Measurements from ENCODE around the gene SCD.
"Not testable (repeated sequence)": the region's sequence is repeated elsewhere in the genome, so short reads cannot be mapped to it uniquely, and the experiment has no call there.

SCD gene

DNA sequence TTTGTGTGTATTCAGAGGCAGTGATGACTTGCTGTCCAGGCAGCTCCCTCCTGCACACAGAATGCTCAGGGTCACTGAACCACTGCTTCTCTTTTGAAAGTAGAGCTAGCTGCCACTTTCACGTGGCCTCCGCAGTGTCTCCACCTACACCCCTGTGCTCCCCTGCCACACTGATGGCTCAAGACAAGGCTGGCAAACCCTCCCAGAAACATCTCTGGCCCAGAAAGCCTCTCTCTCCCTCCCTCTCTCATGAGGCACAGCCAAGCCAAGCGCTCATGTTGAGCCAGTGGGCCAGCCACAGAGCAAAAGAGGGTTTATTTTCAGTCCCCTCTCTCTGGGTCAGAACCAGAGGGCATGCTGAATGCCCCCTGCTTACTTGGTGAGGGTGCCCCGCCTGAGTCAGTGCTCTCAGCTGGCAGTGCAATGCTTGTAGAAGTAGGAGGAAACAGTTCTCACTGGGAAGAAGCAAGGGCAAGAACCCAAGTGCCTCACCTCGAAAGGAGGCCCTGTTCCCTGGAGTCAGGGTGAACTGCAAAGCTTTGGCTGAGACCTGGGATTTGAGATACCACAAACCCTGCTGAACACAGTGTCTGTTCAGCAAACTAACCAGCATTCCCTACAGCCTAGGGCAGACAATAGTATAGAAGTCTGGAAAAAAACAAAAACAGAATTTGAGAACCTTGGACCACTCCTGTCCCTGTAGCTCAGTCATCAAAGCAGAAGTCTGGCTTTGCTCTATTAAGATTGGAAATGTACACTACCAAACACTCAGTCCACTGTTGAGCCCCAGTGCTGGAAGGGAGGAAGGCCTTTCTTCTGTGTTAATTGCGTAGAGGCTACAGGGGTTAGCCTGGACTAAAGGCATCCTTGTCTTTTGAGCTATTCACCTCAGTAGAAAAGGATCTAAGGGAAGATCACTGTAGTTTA lies 15.8 kb downstream of the SCD start:
- DNase-seq: no peak

DNA sequence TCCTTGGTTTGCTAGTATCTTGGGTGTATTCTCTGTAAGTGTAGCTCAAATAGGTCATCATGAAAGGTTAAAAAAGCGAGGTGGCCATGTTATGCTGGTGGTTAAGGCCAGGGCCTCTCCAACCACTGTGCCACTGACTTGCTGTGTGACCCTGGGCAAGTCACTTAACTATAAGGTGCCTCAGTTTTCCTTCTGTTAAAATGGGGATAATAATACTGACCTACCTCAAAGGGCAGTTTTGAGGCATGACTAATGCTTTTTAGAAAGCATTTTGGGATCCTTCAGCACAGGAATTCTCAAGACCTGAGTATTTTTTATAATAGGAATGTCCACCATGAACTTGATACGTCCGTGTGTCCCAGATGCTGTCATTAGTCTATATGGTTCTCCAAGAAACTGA lies 17.1 kb downstream of the SCD start:
- no peak for DNase-seq

DNA sequence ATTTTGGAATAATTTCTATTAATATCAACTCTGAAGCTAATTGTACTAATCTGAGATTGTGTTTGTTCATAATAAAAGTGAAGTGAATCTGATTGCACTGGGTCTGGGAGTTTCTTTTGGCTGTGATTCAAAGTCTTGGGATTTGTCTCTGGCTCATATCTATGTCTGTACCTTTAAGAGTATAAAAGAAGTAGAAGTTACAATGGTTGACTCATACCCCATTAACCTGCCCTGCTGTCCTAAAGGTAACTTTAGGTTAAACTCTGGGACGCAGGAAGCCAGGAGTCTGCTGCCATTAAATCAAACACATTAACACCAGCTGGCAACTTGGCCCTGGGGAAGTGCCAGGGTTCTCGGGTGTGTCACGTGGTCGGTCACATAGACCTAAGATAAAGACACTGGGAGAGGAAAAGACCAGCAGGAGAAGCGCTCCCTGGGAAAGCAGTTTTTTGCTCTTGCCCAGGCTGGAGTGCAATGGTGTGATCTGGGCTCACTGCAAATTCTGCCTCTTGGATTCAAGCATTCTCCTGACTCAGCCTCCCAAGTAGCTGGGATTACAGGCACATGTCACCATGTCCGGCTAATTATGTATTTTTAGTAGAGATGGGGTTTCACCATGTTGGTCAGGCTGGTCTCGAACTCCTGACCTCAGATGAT lies 17.8 kb downstream of the SCD start:
- DNase-seq: no peak

DNA sequence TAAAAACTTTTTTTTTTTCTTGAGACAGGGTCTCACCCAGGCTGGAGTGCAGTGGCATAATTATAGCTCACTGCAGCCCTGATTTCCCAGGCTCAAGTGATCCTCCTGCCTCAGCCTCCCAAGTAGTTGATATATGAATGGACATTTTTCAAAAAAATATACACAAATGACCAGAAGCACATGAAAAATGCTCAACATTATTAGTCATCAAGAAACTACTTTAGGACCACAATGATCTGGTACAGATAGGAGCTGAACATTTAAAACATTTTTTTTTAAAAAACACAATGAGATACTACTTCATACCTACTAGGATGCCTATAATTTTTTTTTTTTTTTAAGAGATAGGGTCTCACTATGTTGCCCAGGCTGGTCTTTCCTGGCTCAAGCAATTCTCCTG lies 21.7 kb downstream of the SCD start:
- no peak for DNase-seq

DNA sequence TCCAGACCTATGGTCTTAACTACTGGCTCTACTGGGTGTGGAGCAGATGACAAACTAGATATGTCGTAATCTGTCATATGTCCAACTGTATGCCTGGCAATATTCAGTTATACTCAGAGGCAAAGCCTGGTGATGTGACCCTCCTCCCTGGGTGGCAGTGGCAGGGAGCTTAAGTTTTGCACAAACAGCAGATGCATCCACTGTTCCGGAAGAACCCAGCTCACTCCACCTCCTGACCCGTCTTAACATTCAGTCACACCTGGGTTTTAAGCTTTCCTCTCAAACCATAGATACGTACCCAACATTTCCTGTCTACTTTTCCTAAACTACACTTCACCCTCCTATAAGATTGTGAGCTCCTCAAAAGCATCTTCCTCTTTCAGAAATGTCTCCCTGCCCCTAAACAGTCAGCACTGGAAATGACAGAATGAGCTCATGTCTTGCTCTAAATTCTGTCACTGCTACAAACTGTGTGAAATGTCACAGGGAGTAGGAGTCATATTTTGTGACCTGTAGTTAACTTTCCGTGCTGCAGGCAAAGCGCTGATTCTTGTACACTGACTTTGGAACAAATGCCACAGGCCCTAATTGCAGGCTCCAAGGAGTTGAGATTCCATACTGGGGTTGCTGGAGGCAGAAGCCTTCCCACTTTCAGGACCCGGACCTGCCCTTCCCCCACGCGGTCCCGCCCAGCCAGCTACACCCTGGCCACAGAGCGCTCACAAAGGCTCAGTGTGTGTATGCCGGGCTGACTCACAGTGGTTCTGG lies 23.9 kb downstream of the SCD start:
- DNase-seq: no peak

GRCh38 chr10:100371482-100372027 lies 24.5 kb downstream of the SCD start:
- DNase-seq: no peak

DNA sequence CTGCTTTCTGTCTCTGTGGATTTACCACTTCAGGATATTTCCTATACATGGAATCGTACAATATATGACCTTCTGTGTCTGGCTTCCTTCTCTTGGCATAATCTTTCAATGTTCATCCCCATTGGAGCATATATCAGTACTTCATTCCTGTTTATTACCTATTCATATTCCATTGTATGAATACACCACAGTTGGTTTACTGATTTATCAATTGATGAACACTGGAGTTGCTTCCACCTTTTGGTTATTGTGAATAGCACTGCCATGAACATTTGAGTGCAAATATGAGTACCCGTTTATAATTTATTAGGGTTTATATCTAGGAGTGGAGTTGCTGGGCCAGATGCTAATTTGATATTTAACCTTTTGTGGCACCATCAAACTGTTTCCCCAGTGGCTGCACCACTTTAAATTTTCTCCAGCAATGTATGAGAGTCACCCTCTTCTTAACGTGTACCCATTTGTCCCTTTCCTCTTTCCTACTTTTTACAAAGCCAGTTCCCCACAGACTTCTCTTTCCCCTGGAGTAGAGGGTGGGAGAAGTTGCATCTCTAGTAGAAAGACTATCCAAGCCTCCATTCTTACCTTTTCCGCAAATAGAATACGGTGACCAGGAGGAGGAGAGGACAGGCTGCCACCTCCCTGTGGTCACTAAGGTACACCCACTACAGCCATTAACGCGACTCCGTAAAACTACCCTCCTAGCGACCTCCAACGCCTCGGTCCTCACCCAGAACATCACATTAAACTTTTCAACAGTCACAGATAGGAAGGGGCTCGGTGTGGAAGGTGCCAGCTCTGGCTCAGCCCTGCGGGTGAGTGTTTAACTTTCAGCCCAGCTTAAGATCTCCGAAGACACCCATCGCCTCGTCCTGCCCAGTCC lies 25.6 kb downstream of the SCD start:
- DNase-seq: no peak

GRCh38 chr10:100373298-100374199 lies 26.5 kb downstream of the SCD start:
- peak; percentile 74 for DNase-seq

DNA sequence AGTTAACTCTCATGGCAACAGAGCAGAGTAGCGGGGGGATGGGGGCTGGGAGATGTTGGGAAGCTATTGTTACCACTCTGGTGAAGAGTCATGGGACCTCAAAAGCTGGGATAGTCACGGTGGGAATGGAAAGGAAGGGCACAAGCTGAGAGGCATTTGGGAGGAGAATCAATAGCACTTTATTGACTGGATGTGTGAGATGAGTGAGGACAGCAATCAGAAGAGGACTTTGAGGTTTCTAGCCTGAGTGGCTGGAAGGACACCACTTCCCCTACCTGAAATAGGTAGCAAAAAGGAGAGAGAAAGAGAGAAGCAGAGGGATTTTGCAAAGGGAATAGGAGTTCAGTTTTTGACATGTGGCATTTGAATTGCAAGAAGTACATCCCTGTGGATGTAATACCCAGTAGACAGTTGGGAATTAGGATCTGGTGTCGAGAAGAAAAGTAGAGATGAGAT lies 27.2 kb downstream of the SCD start:
- no peak for DNase-seq

GRCh38 chr10:100374677-100375353 lies 27.8 kb downstream of the SCD start:
- DNase-seq: not testable (repeated sequence)

DNA sequence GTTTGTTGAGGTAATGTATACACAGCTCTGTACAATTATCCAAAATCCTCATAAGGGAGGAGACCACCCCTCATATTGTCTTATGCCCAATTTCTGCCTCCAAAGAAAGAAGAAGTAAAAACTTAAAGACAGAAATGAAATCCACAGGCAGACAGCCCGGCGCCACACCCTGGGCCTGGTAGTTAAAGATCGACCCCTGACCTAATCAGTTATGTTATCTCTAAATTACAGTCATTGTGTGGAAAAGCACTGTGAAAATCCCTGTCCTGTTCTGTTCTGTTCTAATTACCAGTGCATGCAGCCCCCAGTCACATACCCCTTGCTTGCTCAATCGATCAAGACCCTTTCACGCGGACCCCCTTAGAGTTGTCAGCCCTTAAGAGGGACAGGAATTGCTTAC lies 29.6 kb downstream of the SCD start:
- DNase-seq: not testable (repeated sequence)

DNA sequence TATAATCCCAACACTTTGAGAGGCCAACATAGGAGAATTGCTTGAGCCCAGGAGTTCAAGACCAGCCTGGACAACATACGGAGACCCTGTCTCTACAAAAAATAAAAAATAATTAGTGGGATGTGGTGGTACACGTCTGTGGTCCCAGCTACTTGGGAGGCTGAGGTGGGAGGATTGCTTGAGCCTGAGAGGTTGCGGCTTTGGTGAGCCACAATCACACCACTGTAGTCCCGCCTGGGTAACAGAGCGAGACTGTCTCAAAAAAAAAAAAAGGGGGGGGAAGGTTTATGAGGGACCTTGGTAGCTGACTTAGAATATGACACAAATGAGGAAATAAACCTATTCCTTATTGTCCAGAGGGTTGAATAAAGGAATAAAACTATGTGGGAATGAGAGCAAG lies 30.8 kb downstream of the SCD start:
- no peak for DNase-seq

- DNase-seq: no peak
These were observed 33.4 kb downstream of the SCD start for GRCh38 chr10:100380400-100380799.

DNA sequence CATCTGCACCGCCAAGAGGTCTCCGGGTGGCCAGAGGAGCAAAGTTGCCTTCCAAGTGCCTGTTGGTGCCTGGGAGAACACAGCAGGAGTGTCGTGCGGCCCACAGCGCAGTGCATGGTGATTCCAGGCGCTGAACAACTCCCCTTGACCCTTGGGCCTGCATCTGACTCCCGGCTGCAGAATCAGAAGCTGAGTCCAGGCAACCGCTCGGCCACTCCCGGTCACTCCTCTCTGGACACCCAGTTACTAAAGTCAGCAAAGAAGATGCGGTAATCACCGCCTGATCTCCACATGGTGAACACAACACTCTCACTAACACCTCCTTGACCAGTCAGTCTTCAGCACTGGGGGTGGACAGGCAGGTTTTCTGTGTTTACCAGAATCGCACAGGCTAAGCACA lies 35.5 kb downstream of the SCD start:
- DNase-seq: no peak

DNA sequence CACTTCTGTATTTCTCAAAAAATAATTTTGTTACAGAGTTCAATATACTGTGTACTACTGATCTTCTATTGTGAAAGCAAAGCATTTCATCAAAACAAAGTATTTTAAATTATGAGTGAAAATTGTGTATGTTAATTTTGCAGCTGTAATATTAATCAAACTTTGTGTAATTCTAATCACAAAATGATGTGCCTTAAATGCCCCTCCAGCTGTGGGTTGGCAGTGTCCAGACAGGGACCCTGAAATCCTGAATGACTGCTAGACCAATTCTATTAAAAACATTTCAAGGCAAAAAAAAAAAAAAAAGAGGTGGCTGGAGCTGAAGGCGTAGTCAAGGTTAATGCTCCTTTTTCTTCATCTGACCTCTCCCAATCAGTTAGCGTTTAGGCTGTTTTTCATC lies 36.2 kb downstream of the SCD start:
- DNase-seq: no peak

DNA sequence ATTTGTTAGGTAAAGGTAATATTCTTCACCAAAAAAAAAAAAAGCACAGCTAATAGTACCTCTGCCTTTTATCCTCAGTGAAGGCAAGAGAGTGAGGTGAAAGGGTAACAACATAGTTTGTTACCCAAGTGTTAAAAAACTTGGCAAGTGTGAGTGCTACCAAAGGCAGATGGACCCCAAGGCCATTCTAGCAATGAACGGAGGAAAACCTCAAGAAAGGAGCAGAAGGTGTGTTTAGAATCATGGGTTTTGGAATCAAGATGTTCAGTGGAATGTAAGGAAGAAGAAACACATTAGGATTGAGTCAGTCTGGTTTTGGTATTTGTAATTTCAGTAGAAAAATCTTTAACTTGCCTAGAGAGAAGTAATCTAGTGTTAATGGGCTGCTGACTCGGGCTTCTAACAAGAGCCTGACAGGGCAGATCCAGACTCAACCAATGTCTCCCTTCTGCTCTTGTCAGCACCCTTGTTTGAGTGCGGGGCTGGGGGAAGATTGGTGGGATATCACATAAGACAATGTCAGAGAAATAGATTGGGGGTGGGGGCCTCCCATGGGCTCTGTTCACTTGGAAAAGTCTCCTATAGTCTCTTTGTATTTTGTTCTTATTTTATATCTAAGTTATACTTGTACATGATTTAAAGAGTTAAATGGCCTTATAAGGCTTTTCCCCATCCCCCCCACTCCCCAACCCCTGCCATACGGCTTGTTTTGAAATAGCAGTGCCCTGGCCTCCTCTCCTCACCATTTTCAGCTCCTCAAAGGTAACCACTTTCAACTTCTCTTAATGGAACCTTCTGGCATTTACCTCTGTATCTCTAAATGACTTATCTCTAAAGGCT lies 44.4 kb downstream of the SCD start:
- no peak for DNase-seq

- no peak for DNase-seq
These were observed 45.6 kb downstream of the SCD start for GRCh38 chr10:100392686-100393003.

DNA sequence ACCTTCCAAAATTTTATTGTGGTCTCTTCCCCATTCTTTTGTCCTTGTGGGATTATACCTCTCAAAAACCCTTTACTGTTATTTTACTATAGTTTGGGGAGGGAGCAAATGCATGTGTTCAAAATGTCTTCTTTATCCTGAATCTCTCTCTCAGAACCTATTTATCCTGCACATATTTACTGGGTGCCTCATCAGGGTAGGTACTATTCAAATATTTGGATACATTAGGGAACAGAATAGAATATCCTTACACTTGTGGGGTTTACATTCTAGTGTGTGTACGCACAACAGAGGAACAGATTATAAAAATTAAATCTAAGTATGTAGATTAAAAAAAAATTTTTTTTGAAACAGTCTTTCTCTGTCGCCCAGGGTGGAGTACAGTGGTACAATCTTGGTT lies 48.6 kb downstream of the SCD start:
- no peak for DNase-seq

DNA sequence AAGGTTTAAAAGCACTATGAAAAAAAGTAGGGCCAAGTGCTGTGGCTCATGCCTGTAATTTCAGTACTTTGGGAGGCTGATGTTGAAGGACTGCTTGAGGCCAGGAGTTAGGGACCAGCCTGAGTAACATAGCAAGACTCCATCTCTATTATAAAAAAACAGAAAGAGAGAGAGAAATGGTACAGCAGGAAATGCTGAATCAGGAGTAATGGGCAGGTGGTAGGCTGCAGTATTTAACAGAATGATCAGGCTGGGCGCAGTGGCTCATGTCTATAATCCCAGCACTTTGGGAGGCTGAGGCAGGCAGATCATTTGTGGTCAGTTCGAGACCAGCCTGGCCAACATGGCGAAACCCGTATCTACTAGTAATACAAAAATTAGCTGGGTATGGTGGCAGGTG lies 49.6 kb downstream of the SCD start:
- no peak for DNase-seq

Measured in 8988T (cell line).